H9 (cell line): ENCODE results near the gene ABCC12. TPM values are rescaled to one million over a fixed set of nuclear protein-coding genes. Genes with fewer than 3 reads are reported as not detected.

Experiments
- DNase-seq: peaks from one replicate; pipeline ENCODE4 v3.0.0-alpha.2; 2017
- H2AFZ ChIP-seq: one replicate; pipeline ENCODE4 v1.6.1; 2013; ENCODE audit warnings: mild to moderate bottlenecking, low read length, control low read depth, moderate library complexity
- H2AK5ac ChIP-seq: 2 replicates; pipeline ENCODE4 v1.6.1; 2013; ENCODE audit warnings: low read length, control low read depth, mixed read lengths; ENCODE audit not compliant: insufficient read length
- H2BK120ac ChIP-seq: one replicate; pipeline ENCODE4 v1.6.1; 2013; ENCODE audit warnings: low read depth, mild to moderate bottlenecking, low read length, control low read depth, inconsistent platforms; ENCODE audit not compliant: poor library complexity, severe bottlenecking
- H2BK12ac ChIP-seq: 2 replicates; pipeline ENCODE4 v1.6.1; 2013; ENCODE audit warnings: low read length, control low read depth, mixed read lengths, low read depth; ENCODE audit not compliant: insufficient read length
- H2BK15ac ChIP-seq: 2 replicates; pipeline ENCODE4 v1.6.1; 2013; ENCODE audit warnings: low read depth, low read length, control low read depth
- H2BK20ac ChIP-seq: one replicate; pipeline ENCODE4 v1.6.1; 2013; ENCODE audit warnings: low read depth, mild to moderate bottlenecking, low read length, control low read depth, inconsistent platforms; ENCODE audit not compliant: poor library complexity, severe bottlenecking
- H2BK5ac ChIP-seq: 2 replicates; pipeline ENCODE4 v1.6.1; 2013; ENCODE audit warnings: low read length, control low read depth, mixed read lengths; ENCODE audit not compliant: insufficient read length
- H3K14ac ChIP-seq: 2 replicates; pipeline ENCODE4 v1.6.1; 2013; ENCODE audit warnings: low read length, control low read depth; ENCODE audit not compliant: insufficient read depth
- H3K18ac ChIP-seq: 2 replicates; pipeline ENCODE4 v1.6.1; 2013; ENCODE audit warnings: low read depth, mild to moderate bottlenecking, mixed read lengths, low read length, control low read depth; ENCODE audit not compliant: insufficient read length
- H3K23ac ChIP-seq: 2 replicates; pipeline ENCODE4 v1.6.1; 2013; ENCODE audit warnings: low read length, control low read depth, mixed read lengths, low read depth; ENCODE audit not compliant: insufficient read length
- H3K23me2 ChIP-seq: 2 replicates; pipeline ENCODE4 v1.6.1; 2013; ENCODE audit warnings: low read depth, mild to moderate bottlenecking, mixed read lengths, low read length, control low read depth; ENCODE audit not compliant: insufficient read length, poor library complexity, severe bottlenecking
- H3K27ac ChIP-seq: 2 replicates; pipeline ENCODE4 v1.5.1; 2013; ENCODE audit warnings: low read length, control low read depth, mixed read lengths, low read depth; ENCODE audit not compliant: insufficient read length
- H3K27me3 ChIP-seq: 2 replicates; pipeline ENCODE4 v1.6.1; 2013; ENCODE audit warnings: low read length, control low read depth, inconsistent platforms; ENCODE audit not compliant: insufficient read depth
- H3K4ac ChIP-seq: 2 replicates; pipeline ENCODE4 v1.6.1; 2013; ENCODE audit warnings: low read depth, mild to moderate bottlenecking, control low read depth, inconsistent platforms, low read length, moderate library complexity
- H3K4me1 ChIP-seq: 2 replicates; pipeline ENCODE4 v1.6.1; 2013; ENCODE audit warnings: low read length, control low read depth, inconsistent platforms; ENCODE audit not compliant: insufficient read depth
- H3K4me2 ChIP-seq: 2 replicates; pipeline ENCODE4 v1.6.1; 2013; ENCODE audit warnings: low read length, control low read depth, mixed read lengths; ENCODE audit not compliant: insufficient read length, insufficient read depth
- H3K56ac ChIP-seq: 2 replicates; pipeline ENCODE4 v1.6.1; 2013; ENCODE audit warnings: low read depth, mild to moderate bottlenecking, mixed read lengths, low read length, control low read depth; ENCODE audit not compliant: insufficient read length
- H3K79me1 ChIP-seq: 2 replicates; pipeline ENCODE4 v1.6.1; 2013; ENCODE audit warnings: low read depth, mild to moderate bottlenecking, moderate library complexity, low read length, control low read depth, inconsistent platforms; ENCODE audit not compliant: insufficient read depth, poor library complexity, severe bottlenecking
- H3K79me2 ChIP-seq: 2 replicates; pipeline ENCODE4 v1.6.1; 2013; ENCODE audit warnings: low read length, control low read depth, inconsistent platforms; ENCODE audit not compliant: insufficient read depth
- H3K9ac ChIP-seq: 2 replicates; pipeline ENCODE4 v1.6.1; 2013; ENCODE audit warnings: low read length, control low read depth, mixed read lengths; ENCODE audit not compliant: insufficient read length; ENCODE audit errors: extremely low read depth
- H3K9me3 ChIP-seq: one replicate; pipeline ENCODE4 v1.6.1; 2013; ENCODE audit warnings: low read depth, low read length, inconsistent platforms; ENCODE audit not compliant: control insufficient read depth
- H3T11ph ChIP-seq: one replicate; pipeline ENCODE4 v1.6.1; 2013; ENCODE audit warnings: mild to moderate bottlenecking, low read length, control low read depth, inconsistent platforms
- H4K20me1 ChIP-seq: one replicate; pipeline ENCODE4 v1.6.1; 2013; ENCODE audit not compliant: control insufficient read depth, insufficient read length, insufficient read depth
- H4K5ac ChIP-seq: 2 replicates; pipeline ENCODE4 v1.6.1; 2013; ENCODE audit warnings: low read depth, mild to moderate bottlenecking, mixed read lengths, low read length, control low read depth; ENCODE audit not compliant: insufficient read length
- H4K8ac ChIP-seq: replicated peaks from 2 replicates; pipeline ENCODE4 v1.6.1; 2013; ENCODE audit warnings: low read length, control low read depth, mixed read lengths, low read depth; ENCODE audit not compliant: insufficient read length
- H4K91ac ChIP-seq: 2 replicates; pipeline ENCODE4 v1.6.1; 2013; ENCODE audit warnings: low read depth, mild to moderate bottlenecking, moderate library complexity, mixed read lengths, low read length, control low read depth; ENCODE audit not compliant: insufficient read length
- H3K27ac Mint-ChIP-seq, 3 experiments: 2 replicates in 2 of 3; 3 replicates in 1 of 3; pipeline ENCODE4 v1.8.0; 2020 to 2021; ENCODE audit warnings: mixed read lengths in 3 of 3, mild to moderate bottlenecking in 1 of 3, moderate library complexity in 1 of 3
- H3K27me3 Mint-ChIP-seq: 2 replicates; pipeline ENCODE4 v1.8.0; 2021; ENCODE audit warnings: low read depth, mild to moderate bottlenecking, moderate library complexity, mixed read lengths
- H3K36me3 Mint-ChIP-seq, 3 experiments: 2 replicates in 2 of 3; 3 replicates in 1 of 3; pipeline ENCODE4 v1.8.0; 2020 to 2021; ENCODE audit warnings: low read depth in 3 of 3, mixed read lengths in 3 of 3; ENCODE audit not compliant: insufficient read depth in 1 of 3
- H3K4me1 Mint-ChIP-seq, 2 experiments: 2 replicates each; pipeline ENCODE4 v1.8.0; 2020; ENCODE audit warnings: mixed read lengths in 2 of 2
- H3K4me3 Mint-ChIP-seq, 2 experiments: 2 replicates in 1 of 2; 3 replicates in 1 of 2; pipeline ENCODE4 v1.8.0; 2020 to 2021; ENCODE audit warnings: mild to moderate bottlenecking in 2 of 2, mixed read lengths in 2 of 2, moderate library complexity in 1 of 2
- H3K9me3 Mint-ChIP-seq, 2 experiments: 2 replicates in 1 of 2; 3 replicates in 1 of 2; pipeline ENCODE4 v1.8.0; 2020; ENCODE audit warnings: mild to moderate bottlenecking in 2 of 2, mixed read lengths in 2 of 2, moderate library complexity in 1 of 2
- CTCF ChIP-seq: fragments of 200-600 bp; sonication (generic); conservative IDR thresholded peaks from 3 replicates; pipeline ENCODE4 v1.8.0; 2021; ENCODE audit warnings: antibody characterized with exemption, mild to moderate bottlenecking
- WGBS: extraction: QIAGEN DNeasy Blood & Tissue Kit; methylation state at CpG from one replicate; pipeline ENCODE4 v1.1.7; 2013; ENCODE audit warnings: missing lambda C conversion rate, low lambda C conversion rate, mixed read lengths; ENCODE audit not compliant: insufficient read length; ENCODE audit errors: extremely low coverage; 5-methylcytosine and 5-hydroxymethylcytosine counted together
- total RNA-seq: library from RNA; stranded (reverse); gene quantifications from 2 replicates; pipeline ENCODE4 v1.2.1, GENCODE V29; 2021

Gene ABCC12
- total RNA-seq, 1 experiment from 2014 or later = 0.09 TPM

GRCh38 chr16:48153774-48154173 lies 2.0 kb downstream of the ABCC12 start:
- Histone ChIP-seq H3K56ac (no peak overlapping the region), H3K4me1 (no peaks in the 10 kb centered on the region), H3K27ac (no peak overlapping the region), H2BK12ac (no peak overlapping the region), H3T11ph (no peak overlapping the region), H2BK120ac (no peak overlapping the region), H3K79me2 (no peaks in the 10 kb centered on the region), H3K23ac (no peak overlapping the region), H3K79me1 (no peaks in the 10 kb centered on the region), H3K27me3 (no peaks in the 10 kb centered on the region), H2BK20ac (no peak overlapping the region), H4K20me1 (no peaks in the 10 kb centered on the region), H3K18ac (no peak overlapping the region), H2AFZ (no peak overlapping the region), H3K4ac (no peak overlapping the region), H3K9ac (no peak overlapping the region), H3K23me2 (no peaks in the 10 kb centered on the region), H2BK5ac (no peak overlapping the region), H3K14ac (no peak overlapping the region), H2BK15ac (no peak overlapping the region), H4K5ac (no peak overlapping the region), H4K8ac (no peak overlapping the region), H3K4me2 (no peak overlapping the region), H2AK5ac (no peak overlapping the region), H3K9me3 (no peaks in the 10 kb centered on the region), H4K91ac (no peak overlapping the region)
- no CpG with 5 or more reads among the region's 5 CpGs for WGBS
- Mint-ChIP-seq H3K4me3 (no peak overlapping the region), H3K4me1 (0 out of 4 replicates have a peak, but pooled peaks cover 0 to 3% of the 10 kb centered on the region in 2 experiments), H3K36me3 (no peaks in the 10 kb centered on the region), H3K27me3 (peaks cover 14% of the 10 kb centered on the region), H3K27ac (no peak overlapping the region), H3K9me3 (peaks cover 4 to 6% of the 10 kb centered on the region in 2 experiments; a peak in 4 of 5 replicates)
- no peak for DNase-seq
- no peak for TF ChIP-seq CTCF
